Measurements from ENCODE around the gene EID3. TPM values are rescaled to one million over a fixed set of nuclear protein-coding genes. Genes with fewer than 3 reads are reported as not detected.

EID3 gene
- total and polyA plus RNA-seq, 10 of the 15 experiments (the other 5 are each of a cell fraction or from before 2014, with no cell fraction given): 0.92 to 7.0 (median 4.3) TPM

DNA sequence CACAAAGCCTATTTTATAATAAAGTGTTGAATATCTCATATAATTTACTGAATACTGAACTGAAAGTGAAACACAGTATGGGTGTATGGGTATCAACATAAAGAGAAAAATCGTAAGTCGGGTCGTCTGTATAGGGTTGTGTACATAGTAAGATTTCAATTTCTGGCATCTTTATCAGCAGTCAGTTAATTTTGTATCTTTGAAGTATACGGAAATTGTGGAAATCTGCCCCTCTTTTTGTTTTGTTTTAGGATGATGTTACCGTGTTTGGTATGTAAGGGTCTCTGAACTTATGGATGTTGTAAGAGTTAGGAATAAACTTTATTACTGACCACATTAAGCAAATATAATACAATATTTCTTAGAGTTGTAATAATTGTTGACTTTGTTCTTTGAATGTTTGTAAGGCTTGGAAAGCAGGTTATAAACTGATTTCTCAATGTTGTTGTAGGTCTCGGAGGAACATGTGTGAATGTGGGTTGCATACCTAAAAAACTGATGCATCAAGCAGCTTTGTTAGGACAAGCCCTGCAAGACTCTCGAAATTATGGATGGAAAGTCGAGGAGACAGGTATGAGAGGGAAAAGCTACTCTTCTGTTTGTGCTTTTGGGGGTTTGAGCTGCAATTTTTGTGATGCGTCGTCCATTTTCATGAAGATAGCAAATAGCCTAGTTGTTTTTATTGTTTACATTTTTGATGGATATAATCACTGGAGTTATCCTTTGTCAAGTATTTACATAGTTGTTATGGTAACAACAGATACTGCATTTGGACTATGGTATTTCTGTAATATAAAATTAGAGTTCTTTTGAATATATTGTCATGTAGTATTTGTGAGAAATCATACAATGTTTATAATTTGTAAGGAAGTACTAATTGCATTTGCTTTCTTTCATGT, 12.0 kb downstream of the EID3 start:
- in situ Hi-C loops (cut with MboI) (no loop called here), intact Hi-C loops (cut with micrococcal nuclease; ENCODE audit: unreplicated experiment) (no loop called here)
- no peak for DNase-seq (ENCODE audit: low read depth, low spot score)
- POLR2A ChIA-PET: no interaction called here
- Histone ChIP-seq H3K9me3 (replicated peaks; ENCODE audit: control insufficient read depth, insufficient read depth, low read length) (no peaks in the 10 kb centered on the region), H3K27ac (ENCODE audit: control insufficient read depth, insufficient read depth) (no peak overlapping the region), H3K4me1 (ENCODE audit: control insufficient read depth, insufficient read depth, low read length) (no peaks in the 10 kb centered on the region), H3K4me2 (ENCODE audit: control insufficient read depth, insufficient read depth) (no peak overlapping the region), H3K36me3 (ENCODE audit: control insufficient read depth in 2 of 2, insufficient read depth in 2 of 2, low read length in 1 of 2) (peaks cover 11 to 38% of the 10 kb centered on the region in 2 experiments), H3K9ac (ENCODE audit: control insufficient read depth, insufficient read depth, low read length) (no peak overlapping the region), H3K27me3 (replicated peaks in 1 of 2; ENCODE audit: control insufficient read depth in 2 of 2, insufficient read depth in 2 of 2, low read length in 1 of 2) (no peaks in the 10 kb centered on the region), H3K79me2 (ENCODE audit: control insufficient read depth, insufficient read depth, low read length) (peaks cover 2% of the 10 kb centered on the region), H4K20me1 (ENCODE audit: control insufficient read depth, insufficient read depth) (no peaks in the 10 kb centered on the region), H2AFZ (ENCODE audit: control insufficient read depth, low read depth, low read length) (no peak overlapping the region), H3K4me3 (no peak overlapping the region)
- RAD21 ChIA-PET (ENCODE audit: unreplicated experiment): no interaction called here
- CTCF ChIA-PET: no interaction called here
- SMC1A ChIA-PET (ENCODE audit: uncharacterized antibody, unreplicated experiment): no interaction called here
- WGBS (ENCODE audit: insufficient coverage, insufficient replicate concordance, low lambda C conversion rate, missing lambda C conversion rate): 90% methylated on average over 10 of the region's 10 CpGs
- ATAC-seq: no peak
- BruUV-seq (replicated peaks): no TSS peak
- FAIRE-seq: no peak
- TF ChIP-seq LARP7 (IDR thresholded peaks at IDR 0.05): no peak
- TF ChIP-seq, protein P1, sequence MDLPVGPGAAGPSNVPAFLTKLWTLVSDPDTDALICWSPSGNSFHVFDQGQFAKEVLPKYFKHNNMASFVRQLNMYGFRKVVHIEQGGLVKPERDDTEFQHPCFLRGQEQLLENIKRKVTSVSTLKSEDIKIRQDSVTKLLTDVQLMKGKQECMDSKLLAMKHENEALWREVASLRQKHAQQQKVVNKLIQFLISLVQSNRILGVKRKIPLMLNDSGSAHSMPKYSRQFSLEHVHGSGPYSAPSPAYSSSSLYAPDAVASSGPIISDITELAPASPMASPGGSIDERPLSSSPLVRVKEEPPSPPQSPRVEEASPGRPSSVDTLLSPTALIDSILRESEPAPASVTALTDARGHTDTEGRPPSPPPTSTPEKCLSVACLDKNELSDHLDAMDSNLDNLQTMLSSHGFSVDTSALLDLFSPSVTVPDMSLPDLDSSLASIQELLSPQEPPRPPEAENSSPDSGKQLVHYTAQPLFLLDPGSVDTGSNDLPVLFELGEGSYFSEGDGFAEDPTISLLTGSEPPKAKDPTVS (IDR thresholded peaks at IDR 0.05; ENCODE audit: low read depth, low read length): no peak
- no peak for TF ChIP-seq CBFB (IDR thresholded peaks at IDR 0.05; ENCODE audit: low read depth)
- TF ChIP-seq ZNF217 (IDR thresholded peaks at IDR 0.05): no peak
- TF ChIP-seq STAT3 (IDR thresholded peaks at IDR 0.05; ENCODE audit: low read depth, low read length): no peak
- TF ChIP-seq RB1 (IDR thresholded peaks at IDR 0.05; ENCODE audit: borderline replicate concordance): no peak
- TF ChIP-seq MTA3 (IDR thresholded peaks at IDR 0.05; ENCODE audit: borderline replicate concordance, low read length): no peak
- TF ChIP-seq STAT1 (conservative IDR thresholded peaks at IDR 0.05): no peak
- no peak for TF ChIP-seq RCOR1 (conservative IDR thresholded peaks at IDR 0.05; ENCODE audit: low read depth, low read length)
- no peak for TF ChIP-seq NFYA (IDR thresholded peaks at IDR 0.05; ENCODE audit: borderline replicate concordance, low read depth, low read length)
- TF ChIP-seq, protein P2, sequence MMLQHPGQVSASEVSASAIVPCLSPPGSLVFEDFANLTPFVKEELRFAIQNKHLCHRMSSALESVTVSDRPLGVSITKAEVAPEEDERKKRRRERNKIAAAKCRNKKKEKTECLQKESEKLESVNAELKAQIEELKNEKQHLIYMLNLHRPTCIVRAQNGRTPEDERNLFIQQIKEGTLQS (IDR thresholded peaks at IDR 0.05; ENCODE audit: borderline replicate concordance, extremely low read depth, low read depth, low read length): no peak
- TF ChIP-seq, protein P3, sequence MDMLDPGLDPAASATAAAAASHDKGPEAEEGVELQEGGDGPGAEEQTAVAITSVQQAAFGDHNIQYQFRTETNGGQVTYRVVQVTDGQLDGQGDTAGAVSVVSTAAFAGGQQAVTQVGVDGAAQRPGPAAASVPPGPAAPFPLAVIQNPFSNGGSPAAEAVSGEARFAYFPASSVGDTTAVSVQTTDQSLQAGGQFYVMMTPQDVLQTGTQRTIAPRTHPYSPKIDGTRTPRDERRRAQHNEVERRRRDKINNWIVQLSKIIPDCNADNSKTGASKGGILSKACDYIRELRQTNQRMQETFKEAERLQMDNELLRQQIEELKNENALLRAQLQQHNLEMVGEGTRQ (IDR thresholded peaks at IDR 0.05; ENCODE audit: borderline replicate concordance, low read depth, low read length): no peak
- no peak for TF ChIP-seq RELA (IDR thresholded peaks at IDR 0.05; ENCODE audit: borderline replicate concordance, partially characterized antibody)
- no peak for TF ChIP-seq BCLAF1 (IDR thresholded peaks at IDR 0.05)
- TF ChIP-seq MXI1 (IDR thresholded peaks at IDR 0.05; ENCODE audit: low read depth, low read length): no peak
- no peak for TF ChIP-seq NBN (IDR thresholded peaks at IDR 0.05)
- TF ChIP-seq KDM1A (IDR thresholded peaks at IDR 0.05; ENCODE audit: borderline replicate concordance): no peak

All from GM12878 (cell line).